ENCODE results near the gene PIGX. TPM values are rescaled to one million over a fixed set of nuclear protein-coding genes. Genes with fewer than 3 reads are reported as not detected.

Gene PIGX
- total RNA-seq, 1 donor from 2014 or later, result 15.6 TPM

DNA sequence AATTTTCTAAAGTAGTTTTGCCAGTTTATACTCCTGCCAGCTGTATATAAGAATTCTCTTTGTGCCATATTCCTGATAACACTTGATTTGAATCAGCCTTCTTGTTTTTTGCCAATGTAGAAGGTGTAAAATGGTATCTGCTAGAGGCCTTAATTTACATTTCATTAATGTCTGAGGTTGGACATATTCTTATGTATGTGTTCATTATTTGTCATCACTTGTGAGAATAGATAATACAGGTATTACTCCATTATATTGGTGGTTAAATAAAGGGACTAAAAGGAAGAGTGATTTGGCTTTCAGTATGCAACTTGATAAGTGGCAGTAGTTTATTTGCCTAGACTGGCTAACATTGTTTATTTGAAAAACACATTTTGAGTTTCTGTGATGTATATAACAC, 53.3 kb downstream of the PIGX start:
- TF ChIP-seq, protein P1, sequence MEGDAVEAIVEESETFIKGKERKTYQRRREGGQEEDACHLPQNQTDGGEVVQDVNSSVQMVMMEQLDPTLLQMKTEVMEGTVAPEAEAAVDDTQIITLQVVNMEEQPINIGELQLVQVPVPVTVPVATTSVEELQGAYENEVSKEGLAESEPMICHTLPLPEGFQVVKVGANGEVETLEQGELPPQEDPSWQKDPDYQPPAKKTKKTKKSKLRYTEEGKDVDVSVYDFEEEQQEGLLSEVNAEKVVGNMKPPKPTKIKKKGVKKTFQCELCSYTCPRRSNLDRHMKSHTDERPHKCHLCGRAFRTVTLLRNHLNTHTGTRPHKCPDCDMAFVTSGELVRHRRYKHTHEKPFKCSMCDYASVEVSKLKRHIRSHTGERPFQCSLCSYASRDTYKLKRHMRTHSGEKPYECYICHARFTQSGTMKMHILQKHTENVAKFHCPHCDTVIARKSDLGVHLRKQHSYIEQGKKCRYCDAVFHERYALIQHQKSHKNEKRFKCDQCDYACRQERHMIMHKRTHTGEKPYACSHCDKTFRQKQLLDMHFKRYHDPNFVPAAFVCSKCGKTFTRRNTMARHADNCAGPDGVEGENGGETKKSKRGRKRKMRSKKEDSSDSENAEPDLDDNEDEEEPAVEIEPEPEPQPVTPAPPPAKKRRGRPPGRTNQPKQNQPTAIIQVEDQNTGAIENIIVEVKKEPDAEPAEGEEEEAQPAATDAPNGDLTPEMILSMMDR (IDR thresholded peaks at IDR 0.05; ENCODE audit: borderline replicate concordance), result no peak
- no peak for DNase-seq
- no peaks in the 10 kb centered on the region for H3K4me1 ChIP-seq
- no peak overlapping the region for H3K27ac ChIP-seq (replicated peaks)
- no peaks in the 10 kb centered on the region for H3K9me3 ChIP-seq (replicated peaks)
- peaks cover 13% of the 10 kb centered on the region for H3K36me3 ChIP-seq
- intact Hi-C loops (cut with micrococcal nuclease), result no loop called here
- H3K4me3 ChIP-seq, result no peak overlapping the region
- no peaks in the 10 kb centered on the region for H3K27me3 ChIP-seq (ENCODE audit: low read depth)

GRCh38 chr3:196771067-196771466, 58.9 kb downstream of the PIGX start:
- DNase-seq, result no peak

DNA sequence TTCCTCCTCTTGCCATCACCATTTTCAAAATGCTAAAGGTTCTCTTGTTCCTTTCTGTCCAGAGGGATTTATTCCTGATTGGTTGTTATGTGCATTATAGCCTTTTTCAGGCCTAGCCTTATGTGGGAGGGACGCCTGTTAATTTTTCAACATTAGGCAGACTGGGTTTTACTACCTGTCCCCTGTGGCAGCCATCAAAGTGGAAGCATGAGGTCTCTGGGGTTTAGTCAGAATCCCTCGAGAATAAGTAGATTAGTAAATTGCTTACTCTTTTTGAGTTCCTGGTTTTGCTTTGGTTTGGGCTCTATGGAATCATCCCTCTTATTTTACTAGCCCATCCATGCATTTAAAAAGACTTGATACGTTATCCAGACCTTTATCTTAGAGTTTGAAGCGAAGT, 59.9 kb downstream of the PIGX start:
- peaks cover 41% of the 10 kb centered on the region for H3K4me1 ChIP-seq
- no peaks in the 10 kb centered on the region for H3K27me3 ChIP-seq (ENCODE audit: low read depth)
- TF ChIP-seq, protein P1 (IDR thresholded peaks at IDR 0.05; ENCODE audit: borderline replicate concordance), result no peak
- H3K9me3 ChIP-seq (replicated peaks), result no peaks in the 10 kb centered on the region
- H3K4me3 ChIP-seq, result no peak overlapping the region
- intact Hi-C loops (cut with micrococcal nuclease), result no loop called here
- no peak for DNase-seq
- peaks cover 6% of the 10 kb centered on the region for H3K36me3 ChIP-seq
- no peak overlapping the region for H3K27ac ChIP-seq (replicated peaks)

More at GRCh38 chr3:196771067-196771466, 58.9 kb downstream of the PIGX start:
- H3K36me3 ChIP-seq, result peaks cover 6% of the 10 kb centered on the region
- H3K27me3 ChIP-seq (ENCODE audit: low read depth), result no peaks in the 10 kb centered on the region
- TF ChIP-seq, protein P1 (IDR thresholded peaks at IDR 0.05; ENCODE audit: borderline replicate concordance), result no peak
- intact Hi-C loops (cut with micrococcal nuclease), result no loop called here
- H3K27ac ChIP-seq (replicated peaks), result no peak overlapping the region
- H3K4me1 ChIP-seq, result peaks cover 38% of the 10 kb centered on the region
- H3K9me3 ChIP-seq (replicated peaks), result no peaks in the 10 kb centered on the region
- H3K4me3 ChIP-seq, result no peak overlapping the region

GRCh38 chr3:196772897-196773296, 60.7 kb downstream of the PIGX start:
- TF ChIP-seq, protein P1 (IDR thresholded peaks at IDR 0.05; ENCODE audit: borderline replicate concordance), result no peak

DNA sequence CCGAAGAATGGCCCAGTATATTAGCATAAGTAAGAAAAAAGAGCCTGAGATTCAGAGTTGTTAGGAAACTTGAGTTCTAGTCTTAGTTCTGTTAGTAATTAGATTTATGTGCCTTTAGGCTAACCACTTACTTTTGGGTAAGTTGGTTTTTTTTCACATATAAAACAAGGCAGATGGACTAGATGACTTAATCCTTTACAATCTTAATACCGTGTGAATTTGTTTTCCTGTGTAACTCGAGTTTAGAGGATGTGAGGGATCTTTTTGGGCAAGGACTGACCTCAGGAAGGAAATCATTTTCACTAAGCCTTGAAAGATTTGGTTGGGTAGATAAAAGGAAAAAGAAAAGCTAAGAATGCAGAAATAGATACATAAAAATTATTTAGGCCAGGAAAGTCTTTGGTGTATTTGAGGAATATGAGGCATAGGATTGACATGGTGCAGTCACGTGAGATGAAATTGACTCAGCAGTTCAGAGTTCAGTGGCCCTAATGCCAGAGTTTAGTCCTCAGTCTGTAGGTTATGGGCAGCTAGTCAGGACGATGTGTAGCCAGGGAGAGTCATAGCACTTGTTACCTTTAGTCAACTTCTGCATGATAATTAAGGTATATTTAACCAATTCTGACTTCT, 62.1 kb downstream of the PIGX start:
- no peaks in the 10 kb centered on the region for H3K36me3 ChIP-seq
- TF ChIP-seq, protein P1 (IDR thresholded peaks at IDR 0.05; ENCODE audit: borderline replicate concordance), result no peak
- no peak overlapping the region for H3K4me3 ChIP-seq
- no peaks in the 10 kb centered on the region for H3K9me3 ChIP-seq (replicated peaks)
- intact Hi-C loops (cut with micrococcal nuclease), result no loop called here
- H3K27ac ChIP-seq (replicated peaks), result peak overlapping the region; percentile 27
- DNase-seq, result no peak
- H3K27me3 ChIP-seq (ENCODE audit: low read depth), result no peaks in the 10 kb centered on the region
- peaks cover 63% of the 10 kb centered on the region for H3K4me1 ChIP-seq

More at GRCh38 chr3:196772897-196773296, 60.7 kb downstream of the PIGX start:
- Histone ChIP-seq H3K27me3 (ENCODE audit: low read depth) (no peaks in the 10 kb centered on the region), H3K36me3 (peaks cover 6% of the 10 kb centered on the region), H3K27ac (replicated peaks) (no peak overlapping the region), H3K4me1 (peaks cover 48% of the 10 kb centered on the region), H3K4me3 (no peak overlapping the region), H3K9me3 (replicated peaks) (no peaks in the 10 kb centered on the region)
- DNase-seq, result no peak
- intact Hi-C loops (cut with micrococcal nuclease), result no loop called here
